HCT116 (cell line): ENCODE measurements around the gene ADGRF4. TPM values are rescaled to one million over a fixed set of nuclear protein-coding genes. Genes with fewer than 3 reads are reported as not detected.

ENCODE experiments used
- ATAC-seq: fragments of 200-7000 bp; cut with Tn5 transposase; 2 replicates; pipeline ENCODE4 v1.9.1; 2020; ENCODE audit warnings: mild to moderate bottlenecking, moderate library complexity
- BruUV-seq: library from RNA; stranded (reverse); fragments of 400-500 nt; replicated peaks from 2 replicates; lab custom pipeline; 2021; lab: Mats Ljungman, UMichigan
- CTCF ChIA-PET: fragments of 300-600 bp; sonication (Branson Sonifier 250); formaldehyde crosslinking; loops from one replicate; lab custom pipeline; 2021; ENCODE audit warnings: antibody characterized with exemption; lab: Charles Lee
- POLR2A ChIA-PET: fragments of 300-600, 350-600 bp; sonication (Branson Sonifier 250); formaldehyde crosslinking; loops from one replicate; lab custom pipeline; 2021; ENCODE audit warnings: antibody characterized with exemption; lab: Charles Lee
- RAD21 ChIA-PET, 2 experiments: fragments of 300-600 bp; sonication (Branson Sonifier 250); formaldehyde crosslinking; loops; one replicate each; lab custom pipeline; 2023; ENCODE audit warnings: low total read pairs in 2 of 2; ENCODE audit not compliant: uncharacterized antibody in 2 of 2, unreplicated experiment in 2 of 2, low non-redundant PET in 1 of 2; lab: Charles Lee
- DNase-seq: peaks from one replicate; pipeline ENCODE4 v3.0.0-alpha.2; 2010; ENCODE audit warnings: low read depth, low spot score
- H2AFZ ChIP-seq: fragments of 200-600 bp; shearing (Covaris generic), sonication (generic); 2 replicates; pipeline ENCODE4 v1.6.1; 2017; ENCODE audit warnings: low read depth, mixed run types, mixed read lengths, antibody characterized with exemption, low read length; ENCODE audit not compliant: poor library complexity, severe bottlenecking
- H3K27ac ChIP-seq: 2 replicates; pipeline ENCODE4 v1.5.1; 2012; ENCODE audit warnings: low read depth, low read length
- H3K27me3 ChIP-seq: fragments of 200-600 bp; sonication (generic); 2 replicates; pipeline ENCODE4 v1.6.1; 2016; ENCODE audit warnings: mixed run types, low read length, mixed read lengths; ENCODE audit not compliant: insufficient read depth
- H3K36me3 ChIP-seq, 2 experiments: fragments of 200-500 bp in 1 of 2; fragments of 200-600 bp in 1 of 2; sonication (Bioruptor generic) in 1 of 2; sonication (generic) in 1 of 2; 2 replicates each; pipeline versions ENCODE4 v1.5.1 to v1.6.1; 2014 to 2016; ENCODE audit warnings: low read length in 2 of 2, inconsistent platforms in 1 of 2, mixed read lengths in 1 of 2, mixed run types in 1 of 2; ENCODE audit not compliant: insufficient read depth in 2 of 2, control insufficient read depth in 1 of 2
- H3K4me1 ChIP-seq, 2 experiments: fragments of 200-600 bp in 1 of 2; sonication (generic) in 1 of 2; 2 replicates each; pipeline versions ENCODE4 v1.5.1 to v1.6.1; 2012 to 2017; ENCODE audit warnings: low read length in 2 of 2, inconsistent platforms in 1 of 2, mild to moderate bottlenecking in 1 of 2, mixed read lengths in 1 of 2, mixed run types in 1 of 2, moderate library complexity in 1 of 2; ENCODE audit not compliant: insufficient read depth in 2 of 2, control insufficient read depth in 1 of 2
- H3K4me2 ChIP-seq: fragments of 200-600 bp; sonication (generic); 2 replicates; pipeline ENCODE4 v1.6.1; 2017; ENCODE audit warnings: mixed run types, low read length, mixed read lengths
- H3K4me3 ChIP-seq, 2 experiments: fragments of 200-600 bp in 1 of 2; sonication (generic) in 1 of 2; replicated peaks in 1 of 2; 2 replicates each; pipeline ENCODE4 v1.5.1; 2011 to 2016; ENCODE audit warnings: low read length in 2 of 2, control low read depth in 1 of 2, low read depth in 1 of 2, mild to moderate bottlenecking in 1 of 2, mixed read lengths in 1 of 2, mixed run types in 1 of 2
- H3K79me2 ChIP-seq: fragments of 200-600 bp; sonication (generic); 2 replicates; pipeline ENCODE4 v1.6.1; 2017; ENCODE audit warnings: mild to moderate bottlenecking, mixed run types, low read length, moderate library complexity, mixed read lengths; ENCODE audit not compliant: insufficient read depth
- H3K9ac ChIP-seq: fragments of 200-600 bp; sonication (generic); 2 replicates; pipeline ENCODE4 v1.6.1; 2016; ENCODE audit warnings: low read length, mixed read lengths
- H3K9me2 ChIP-seq: fragments of 200-600 bp; sonication (generic), shearing (Covaris generic); 2 replicates; pipeline ENCODE4 v1.6.1; 2017; ENCODE audit warnings: mixed run types, mild to moderate bottlenecking, moderate library complexity; ENCODE audit not compliant: insufficient read depth
- H3K9me3 ChIP-seq, 2 experiments: fragments of 200-500 bp in 1 of 2; fragments of 200-600 bp in 1 of 2; sonication (Bioruptor generic) in 1 of 2; sonication (generic) in 1 of 2; 2 replicates each; pipeline ENCODE4 v1.6.1; 2014 to 2017; ENCODE audit warnings: low read length in 2 of 2, mixed read lengths in 2 of 2, inconsistent platforms in 1 of 2, low read depth in 1 of 2, mild to moderate bottlenecking in 1 of 2, mixed run types in 1 of 2, moderate library complexity in 1 of 2; ENCODE audit not compliant: control insufficient read depth in 1 of 2, insufficient read depth in 1 of 2
- H4K20me1 ChIP-seq: fragments of 200-600 bp; sonication (generic), shearing (Covaris generic); 2 replicates; pipeline ENCODE4 v1.6.1; 2017; ENCODE audit warnings: mixed run types, mild to moderate bottlenecking, moderate library complexity; ENCODE audit not compliant: insufficient read depth
- CTCF ChIP-seq, 3 experiments: fragments of 200-600 bp in 1 of 3; sonication (generic) in 1 of 3; IDR thresholded peaks in 2 of 3; conservative IDR thresholded peaks in 1 of 3; 2 replicates each; pipeline ENCODE4 v1.5.1; 2012 to 2017; ENCODE audit warnings: low read depth in 2 of 3, low read length in 2 of 3, antibody characterized with exemption in 1 of 3, borderline replicate concordance in 1 of 3, control low read depth in 1 of 3, mild to moderate bottlenecking in 1 of 3, mixed read lengths in 1 of 3, mixed run types in 1 of 3, moderate library complexity in 1 of 3; ENCODE audit not compliant: insufficient read depth in 1 of 3
- EGR1 ChIP-seq: IDR thresholded peaks from 2 replicates; pipeline ENCODE4 v1.6.1; 2012; ENCODE audit warnings: low read depth
- ELF1 ChIP-seq: IDR thresholded peaks from 2 replicates; pipeline ENCODE4 v1.6.1; 2012; ENCODE audit warnings: low read depth, borderline replicate concordance
- EZH2phosphoT487 ChIP-seq: fragments of 200-600 bp; IDR thresholded peaks from 2 replicates; pipeline ENCODE4 v1.6.1; 2018; ENCODE audit warnings: antibody characterized with exemption, borderline replicate concordance
- FOSL1 ChIP-seq: IDR thresholded peaks from 2 replicates; pipeline ENCODE4 v1.6.1; 2012; ENCODE audit warnings: low read depth
- MAX ChIP-seq: IDR thresholded peaks from 2 replicates; pipeline ENCODE4 v1.6.1; 2012
- RAD21 ChIP-seq: IDR thresholded peaks from 2 replicates; pipeline ENCODE4 v1.6.1; 2012; ENCODE audit warnings: low read depth, mild to moderate bottlenecking
- REST ChIP-seq: IDR thresholded peaks from 2 replicates; pipeline ENCODE4 v1.6.1; 2012; ENCODE audit warnings: low read depth
- YY1 ChIP-seq: IDR thresholded peaks from 2 replicates; pipeline ENCODE4 v1.6.1; 2011; ENCODE audit warnings: low read length, low read depth, moderate library complexity, mild to moderate bottlenecking; ENCODE audit not compliant: insufficient replicate concordance; ENCODE audit errors: extremely low read depth
- ZBTB33 ChIP-seq: IDR thresholded peaks from 2 replicates; pipeline ENCODE4 v1.6.1; 2011; ENCODE audit warnings: mild to moderate bottlenecking, low read length, moderate library complexity; ENCODE audit not compliant: insufficient replicate concordance; ENCODE audit errors: extremely low read depth
- ZFX ChIP-seq: fragments of 450-650 bp; IDR thresholded peaks from 2 replicates; pipeline ENCODE4 v1.6.1; 2017
- intact Hi-C: fragments of 100-400 bp; cut with micrococcal nuclease; formaldehyde crosslinking; loops from 2 replicates; pipeline ENCODE4 v1.10.0; 2022
- total RNA-seq: library from RNA; stranded (reverse); gene quantifications from one replicate; pipeline ENCODE4 v1.2.1, GENCODE V29; 2021; ENCODE audit not compliant: unreplicated experiment

Gene ADGRF4
- total RNA-seq, 1 experiment from 2014 or later: not detected

- no peak for TF ChIP-seq ZBTB33
These were observed 33.3 kb upstream of the ADGRF4 start (continued) for GRCh38 chr6:47665112-47665511.

GRCh38 chr6:47669684-47670513, 28.5 kb upstream of the ADGRF4 start:
- no TSS peak for BruUV-seq
- Histone ChIP-seq H3K4me1 (peaks cover 3 to 4% of the 10 kb centered on the region in 2 experiments; a peak in 3 of 4 replicates), H3K27ac (no peak overlapping the region), H2AFZ (no peak overlapping the region), H3K4me3 (no peak overlapping the region), H3K4me2 (no peak overlapping the region), H3K27me3 (no peaks in the 10 kb centered on the region), H3K9me2 (peaks cover 4% of the 10 kb centered on the region; the same call in 1 of the 2 replicates), H3K36me3 (no peaks in the 10 kb centered on the region), H3K9me3 (no peaks in the 10 kb centered on the region)
- ChIA-PET CTCF (no interaction called here), RAD21 (no interaction called here)
- no peak for DNase-seq
- intact Hi-C loops: no loop called here
- TF ChIP-seq RAD21 (no peak), EGR1 (no peak), EZH2phosphoT487 (no peak), MAX (no peak), CTCF (IDR thresholded peaks at IDR 0.05 in 2 of 3, conservative IDR thresholded peaks at IDR 0.05 in 1 of 3; ENCODE audit: borderline replicate concordance in 1 of 3, insufficient read depth in 1 of 3, low read depth in 2 of 3, low read length in 2 of 3) (no peak), FOSL1 (no peak), REST (no peak), ZFX (no peak), ELF1 (no peak), YY1 (no peak)
- TF ChIP-seq, all 23 proteins: peak for 0
- POLR2A ChIA-PET: no interaction called here
- H4K20me1 ChIP-seq: no peaks in the 10 kb centered on the region
- no peak overlapping the region for H3K9ac ChIP-seq
- H3K79me2 ChIP-seq: no peaks in the 10 kb centered on the region
- ATAC-seq: no peak
